Type B pancreatic cell (in vitro differentiated cells): ENCODE data around the gene RUNX1. TPM values are rescaled to one million over a fixed set of nuclear protein-coding genes. Genes with fewer than 3 reads are reported as not detected.

Experiments
- DNase-seq: peaks from one replicate; pipeline ENCODE4 v3.0.0; 2021; ENCODE audit warnings: mixed read lengths; ENCODE audit not compliant: unreplicated experiment; ENCODE audit errors: extremely low spot score
- H3K27ac Mint-ChIP-seq: 2 replicates; pipeline ENCODE4 v1.8.0; 2021; ENCODE audit warnings: mild to moderate bottlenecking, mixed read lengths
- H3K27me3 Mint-ChIP-seq: 2 replicates; pipeline ENCODE4 v1.8.0; 2021; ENCODE audit warnings: mixed read lengths
- H3K36me3 Mint-ChIP-seq: 2 replicates; pipeline ENCODE4 v1.8.0; 2021; ENCODE audit warnings: mixed read lengths
- H3K4me1 Mint-ChIP-seq: one replicate; pipeline ENCODE4 v1.8.0; 2021; ENCODE audit warnings: mixed read lengths; ENCODE audit not compliant: unreplicated experiment
- H3K4me3 Mint-ChIP-seq: 2 replicates; pipeline ENCODE4 v1.8.0; 2021; ENCODE audit warnings: mild to moderate bottlenecking, mixed read lengths
- H3K9me3 Mint-ChIP-seq: 2 replicates; pipeline ENCODE4 v1.8.0; 2021; ENCODE audit warnings: mixed read lengths
- total RNA-seq: library from RNA; stranded (reverse); gene quantifications from 2 replicates; pipeline ENCODE4 v1.2.1, GENCODE V29; 2021; ENCODE audit warnings: low replicate concordance
- TF ChIP-seq, protein P1 (sequence below): fragments of 200-600 bp; sonication (generic); conservative IDR thresholded peaks from 2 replicates; pipeline ENCODE4 v1.5.0; 2021; ENCODE audit warnings: antibody characterized with exemption, mild to moderate bottlenecking

The RUNX1 gene
- total RNA-seq, 1 donor from 2014 or later = 11.9 TPM

DNA sequence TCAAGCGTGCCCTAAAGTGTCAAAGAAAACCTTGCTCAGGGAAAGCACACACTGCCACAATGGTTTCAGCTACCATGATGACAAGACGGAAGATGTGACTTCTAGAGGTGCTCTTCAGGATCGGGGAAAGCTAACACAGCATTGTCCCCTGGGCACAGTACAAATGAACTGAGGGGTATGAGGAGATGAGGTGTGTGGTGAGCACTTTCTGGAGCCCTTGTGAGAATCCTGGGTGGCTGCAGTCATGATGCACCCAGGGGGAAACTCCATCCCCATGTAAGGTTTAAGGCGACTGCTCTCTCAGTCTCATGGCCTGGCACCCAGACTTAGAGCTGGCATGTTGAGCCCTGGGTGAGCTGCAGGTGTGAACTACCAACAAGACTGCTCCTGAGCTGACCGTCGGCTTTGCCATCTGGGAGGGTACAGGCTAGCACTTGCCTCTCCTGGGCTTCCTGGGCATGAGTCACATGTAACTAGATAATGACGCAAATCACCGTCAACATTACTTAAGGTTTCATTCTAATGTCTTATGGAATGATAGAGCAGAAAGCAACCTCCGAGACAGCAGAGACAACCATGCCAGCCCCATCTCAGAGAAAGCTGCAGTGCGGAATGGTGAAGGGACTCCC, 235.7 kb downstream of the RUNX1 start:
- Mint-ChIP-seq H3K9me3 (no peaks in the 10 kb centered on the region), H3K27ac (peak overlapping the region; percentile 22), H3K4me1 (peaks cover 52% of the 10 kb centered on the region), H3K36me3 (peaks cover 11% of the 10 kb centered on the region), H3K4me3 (peak overlapping the region; percentile 8), H3K27me3 (peaks cover 32% of the 10 kb centered on the region)
- TF ChIP-seq, protein P1, sequence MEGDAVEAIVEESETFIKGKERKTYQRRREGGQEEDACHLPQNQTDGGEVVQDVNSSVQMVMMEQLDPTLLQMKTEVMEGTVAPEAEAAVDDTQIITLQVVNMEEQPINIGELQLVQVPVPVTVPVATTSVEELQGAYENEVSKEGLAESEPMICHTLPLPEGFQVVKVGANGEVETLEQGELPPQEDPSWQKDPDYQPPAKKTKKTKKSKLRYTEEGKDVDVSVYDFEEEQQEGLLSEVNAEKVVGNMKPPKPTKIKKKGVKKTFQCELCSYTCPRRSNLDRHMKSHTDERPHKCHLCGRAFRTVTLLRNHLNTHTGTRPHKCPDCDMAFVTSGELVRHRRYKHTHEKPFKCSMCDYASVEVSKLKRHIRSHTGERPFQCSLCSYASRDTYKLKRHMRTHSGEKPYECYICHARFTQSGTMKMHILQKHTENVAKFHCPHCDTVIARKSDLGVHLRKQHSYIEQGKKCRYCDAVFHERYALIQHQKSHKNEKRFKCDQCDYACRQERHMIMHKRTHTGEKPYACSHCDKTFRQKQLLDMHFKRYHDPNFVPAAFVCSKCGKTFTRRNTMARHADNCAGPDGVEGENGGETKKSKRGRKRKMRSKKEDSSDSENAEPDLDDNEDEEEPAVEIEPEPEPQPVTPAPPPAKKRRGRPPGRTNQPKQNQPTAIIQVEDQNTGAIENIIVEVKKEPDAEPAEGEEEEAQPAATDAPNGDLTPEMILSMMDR = no peak
- DNase-seq = no peak

DNA sequence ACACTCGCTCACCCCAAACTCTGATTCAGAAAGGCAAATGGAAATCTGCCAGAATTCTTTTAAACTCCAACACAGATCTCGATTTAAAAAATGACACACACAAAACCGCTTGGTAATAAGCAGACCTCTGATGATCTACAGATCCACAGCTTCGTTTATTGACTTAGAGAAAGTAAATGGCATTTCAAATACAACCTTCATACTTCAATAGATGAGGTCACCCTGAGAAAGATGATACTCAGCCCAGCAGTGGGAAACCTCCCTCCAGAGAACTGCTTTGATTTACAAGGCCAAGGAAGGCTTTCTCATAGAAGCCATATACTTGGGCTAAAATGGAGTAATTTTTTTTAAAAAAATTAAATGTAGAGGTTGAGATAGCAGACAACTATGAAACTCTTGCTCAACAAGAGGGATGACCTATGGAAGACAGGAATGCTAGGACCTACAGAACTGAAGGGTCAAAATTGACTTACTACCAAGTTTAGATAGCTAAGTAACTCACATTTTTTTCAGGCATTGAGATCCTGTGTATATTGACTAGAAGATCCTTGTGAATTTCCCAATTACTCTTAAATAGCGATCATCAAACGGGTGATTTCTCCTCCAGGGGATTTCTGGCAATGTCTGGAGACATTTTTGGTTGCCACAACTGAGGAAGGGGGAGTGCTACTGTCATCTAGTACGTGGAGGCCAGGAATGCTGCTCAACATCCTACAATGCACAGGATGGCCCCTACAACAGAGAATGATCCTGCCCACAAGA, 236.4 kb downstream of the RUNX1 start:
- peaks cover 45% of the 10 kb centered on the region for H3K4me1 Mint-ChIP-seq
- H3K27ac Mint-ChIP-seq = peak overlapping the region; percentile 22
- peak overlapping the region; percentile 32 for H3K4me3 Mint-ChIP-seq
- TF ChIP-seq, protein P1 = no peak
- H3K9me3 Mint-ChIP-seq = no peaks in the 10 kb centered on the region
- H3K36me3 Mint-ChIP-seq = peaks cover 11% of the 10 kb centered on the region
- DNase-seq = no peak
- peaks cover 27% of the 10 kb centered on the region for H3K27me3 Mint-ChIP-seq

DNA sequence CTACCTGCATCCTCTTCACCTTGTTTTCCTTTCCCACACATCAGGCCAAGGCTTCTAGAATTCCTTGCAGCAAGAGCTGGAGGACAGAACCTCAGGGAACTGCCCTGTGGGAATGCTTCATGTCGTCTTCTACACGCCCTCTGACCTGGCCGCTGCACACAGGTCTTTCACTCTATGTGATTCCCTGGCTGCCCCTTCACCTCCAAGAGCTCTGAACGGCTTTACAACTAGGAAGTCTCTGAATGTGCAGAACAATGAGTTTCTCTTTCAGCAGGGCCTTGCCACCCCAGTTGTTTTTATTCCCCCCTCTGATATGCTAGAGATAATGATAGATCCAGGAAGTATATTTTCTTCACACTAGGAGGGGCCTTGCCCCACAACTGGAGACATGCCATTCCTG, 237.7 kb downstream of the RUNX1 start:
- DNase-seq = no peak
- Mint-ChIP-seq H3K9me3 (peaks cover 5% of the 10 kb centered on the region), H3K36me3 (peaks cover 14% of the 10 kb centered on the region), H3K27me3 (peaks cover 23% of the 10 kb centered on the region), H3K27ac (peak overlapping the region; percentile 22), H3K4me3 (no peak overlapping the region), H3K4me1 (peaks cover 43% of the 10 kb centered on the region)
- TF ChIP-seq, protein P1 = no peak

DNA sequence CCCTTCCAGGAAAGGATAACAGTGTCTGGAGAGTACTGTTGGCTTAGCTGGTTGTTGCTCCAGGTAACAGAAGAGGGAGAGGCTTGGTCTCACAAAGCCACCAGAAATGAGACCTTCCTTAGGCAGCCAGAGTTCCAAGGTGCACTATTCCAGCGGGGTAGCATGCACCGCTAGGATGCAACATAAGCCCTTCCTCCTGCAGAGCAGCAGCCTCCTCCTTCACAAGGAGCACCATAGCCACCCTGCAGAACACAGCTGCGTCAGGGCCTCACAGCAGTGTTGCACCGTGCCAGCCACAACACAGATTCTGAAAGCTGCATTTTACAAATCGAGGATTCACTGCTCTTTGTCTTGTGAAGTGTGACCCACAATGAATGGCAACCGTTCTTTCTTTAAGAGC, 238.3 kb downstream of the RUNX1 start:
- TF ChIP-seq, protein P1 = no peak
- H3K27me3 Mint-ChIP-seq = peaks cover 18% of the 10 kb centered on the region
- H3K4me1 Mint-ChIP-seq = peaks cover 42% of the 10 kb centered on the region

DNA sequence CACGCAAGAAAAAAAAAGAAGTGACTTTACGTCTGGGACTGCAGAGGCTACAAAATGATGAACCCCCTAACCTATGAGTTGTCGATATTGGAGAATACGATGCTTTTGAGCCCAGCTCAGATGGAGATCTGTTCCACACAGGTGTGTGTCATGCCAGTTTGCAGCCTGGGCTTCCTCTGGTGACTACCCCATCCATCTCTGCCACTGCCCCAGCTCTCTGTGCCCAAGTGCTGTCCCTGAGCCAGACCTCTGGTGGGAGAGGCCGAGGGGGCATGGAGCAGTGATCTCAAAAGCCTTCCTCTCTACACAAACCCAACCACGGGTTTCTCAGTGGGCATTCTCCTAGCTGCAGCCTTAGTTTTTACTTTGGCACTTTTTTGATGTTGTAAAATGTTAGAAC, 239.3 kb downstream of the RUNX1 start:
- no peak overlapping the region for H3K4me3 Mint-ChIP-seq
- H3K9me3 Mint-ChIP-seq = peaks cover 7% of the 10 kb centered on the region
- no peak for DNase-seq
- H3K27ac Mint-ChIP-seq = no peak overlapping the region
- peaks cover 33% of the 10 kb centered on the region for H3K4me1 Mint-ChIP-seq
- TF ChIP-seq, protein P1 = no peak
- H3K27me3 Mint-ChIP-seq = peaks cover 13% of the 10 kb centered on the region
- H3K36me3 Mint-ChIP-seq = peaks cover 8% of the 10 kb centered on the region

More for the DNA sequence above, 238.3 kb downstream of the RUNX1 start:
- Mint-ChIP-seq H3K4me3 (no peak overlapping the region), H3K9me3 (peaks cover 7% of the 10 kb centered on the region), H3K36me3 (peaks cover 12% of the 10 kb centered on the region), H3K27ac (no peak overlapping the region)
- DNase-seq = no peak
